ENCODE measurements around the gene PDS5B. TPM values are rescaled to one million over a fixed set of nuclear protein-coding genes. Genes with fewer than 3 reads are reported as not detected.

Gene PDS5B
- total and polyA plus RNA-seq, 2 experiments from 2014 or later, result 13.4 to 14.2 TPM

DNA sequence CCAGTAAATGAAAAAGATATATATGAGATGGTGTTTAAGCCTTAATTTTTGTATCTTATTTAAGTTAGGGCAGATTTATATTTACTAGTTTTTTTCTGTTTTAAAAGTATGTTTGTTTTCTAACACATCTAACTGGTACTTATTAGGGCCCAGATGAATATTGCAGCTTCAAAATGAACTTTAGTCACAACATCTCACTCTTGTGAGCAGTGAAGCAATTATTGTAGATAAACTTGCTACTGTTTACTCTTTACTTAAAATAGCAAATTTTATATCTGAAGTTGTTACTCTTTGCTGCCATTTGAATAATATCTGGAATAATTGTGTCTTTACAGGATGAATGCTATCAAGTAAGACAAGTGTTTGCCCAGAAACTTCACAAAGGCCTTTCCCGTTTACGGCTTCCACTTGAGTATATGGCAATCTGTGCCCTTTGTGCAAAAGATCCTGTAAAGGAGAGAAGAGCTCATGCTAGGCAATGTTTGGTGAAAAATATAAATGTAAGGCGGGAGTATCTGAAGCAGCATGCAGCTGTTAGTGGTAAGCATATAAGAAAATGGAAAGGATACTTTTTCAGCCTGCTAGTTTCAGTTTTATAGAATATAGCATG, 166.8 kb downstream of the PDS5B start:
- Histone ChIP-seq H3K4me3 (no peak overlapping the region), H3K9me3 (ENCODE audit: low read depth) (no peaks in the 10 kb centered on the region), H3K79me2 (ENCODE audit: insufficient read depth) (no peaks in the 10 kb centered on the region), H3F3A (ENCODE audit: insufficient read depth) (no peaks in the 10 kb centered on the region), H4K20me1 (ENCODE audit: insufficient read depth) (no peaks in the 10 kb centered on the region), H2AFZ (no peak overlapping the region), H3K9ac (no peak overlapping the region), H3K27me3 (replicated peaks; ENCODE audit: insufficient read depth) (no peaks in the 10 kb centered on the region), H3K9me2 (ENCODE audit: insufficient read depth) (no peaks in the 10 kb centered on the region), H3K36me3 (ENCODE audit: low read depth) (peaks cover 18% of the 10 kb centered on the region), H3K27ac (no peak overlapping the region), H3K4me1 (ENCODE audit: insufficient read depth) (no peaks in the 10 kb centered on the region), H3K4me2 (ENCODE audit: unreplicated experiment) (no peak overlapping the region)
- DNase-seq, result no peak
- TF ChIP-seq EZH2phosphoT487 (IDR thresholded peaks at IDR 0.05; ENCODE audit: insufficient read depth, low read depth) (no peak), EZH2 (IDR thresholded peaks at IDR 0.05; ENCODE audit: insufficient read depth, poor library complexity, severe bottlenecking) (no peak)
- WGBS, 2 experiments (ENCODE audit: low coverage in 1 of 2, low lambda C conversion rate in 2 of 2, missing lambda C conversion rate in 2 of 2), result 97 to 100% methylated on average over 3 of the region's 3 CpGs
- in situ Hi-C loops (cut with MboI), result no loop called here

GRCh38 chr13:32754179-32754578, 167.9 kb downstream of the PDS5B start:
- H3K27me3 ChIP-seq (replicated peaks; ENCODE audit: insufficient read depth), result no peaks in the 10 kb centered on the region
- no peak for DNase-seq
- no peak overlapping the region for H3K4me3 ChIP-seq
- no peaks in the 10 kb centered on the region for H4K20me1 ChIP-seq (ENCODE audit: insufficient read depth)
- H3K9ac ChIP-seq, result no peak overlapping the region
- peaks cover 26% of the 10 kb centered on the region for H3K36me3 ChIP-seq (ENCODE audit: low read depth)
- in situ Hi-C loops (cut with MboI), result no loop called here
- 96 to 100% methylated on average over 1 of the region's 1 CpG for WGBS, 2 experiments (ENCODE audit: low coverage in 1 of 2, low lambda C conversion rate in 2 of 2, missing lambda C conversion rate in 2 of 2)
- H3K4me2 ChIP-seq (ENCODE audit: unreplicated experiment), result no peak overlapping the region
- no peaks in the 10 kb centered on the region for H3F3A ChIP-seq (ENCODE audit: insufficient read depth)
- no peaks in the 10 kb centered on the region for H3K9me3 ChIP-seq (ENCODE audit: low read depth)
- H3K27ac ChIP-seq, result no peak overlapping the region
- no peaks in the 10 kb centered on the region for H3K4me1 ChIP-seq (ENCODE audit: insufficient read depth)
- H3K9me2 ChIP-seq (ENCODE audit: insufficient read depth), result no peaks in the 10 kb centered on the region
- no peak overlapping the region for H2AFZ ChIP-seq
- no peaks in the 10 kb centered on the region for H3K79me2 ChIP-seq (ENCODE audit: insufficient read depth)
- TF ChIP-seq EZH2 (IDR thresholded peaks at IDR 0.05; ENCODE audit: insufficient read depth, poor library complexity, severe bottlenecking) (no peak), EZH2phosphoT487 (IDR thresholded peaks at IDR 0.05; ENCODE audit: insufficient read depth, low read depth) (no peak)

GRCh38 chr13:32759152-32759551, 172.9 kb downstream of the PDS5B start:
- Histone ChIP-seq H3K9me3 (ENCODE audit: low read depth) (no peaks in the 10 kb centered on the region), H3K4me1 (ENCODE audit: insufficient read depth) (no peaks in the 10 kb centered on the region), H3K27me3 (replicated peaks; ENCODE audit: insufficient read depth) (no peaks in the 10 kb centered on the region), H3K9ac (no peak overlapping the region), H3K4me2 (ENCODE audit: unreplicated experiment) (no peak overlapping the region), H4K20me1 (ENCODE audit: insufficient read depth) (no peaks in the 10 kb centered on the region), H3F3A (ENCODE audit: insufficient read depth) (no peaks in the 10 kb centered on the region), H3K79me2 (ENCODE audit: insufficient read depth) (no peaks in the 10 kb centered on the region), H3K4me3 (no peak overlapping the region), H3K36me3 (ENCODE audit: low read depth) (peaks cover 39% of the 10 kb centered on the region), H2AFZ (no peak overlapping the region), H3K27ac (no peak overlapping the region), H3K9me2 (ENCODE audit: insufficient read depth) (no peaks in the 10 kb centered on the region; the same call in 1 of the 2 replicates)
- WGBS, 2 experiments (ENCODE audit: low coverage in 1 of 2, low lambda C conversion rate in 2 of 2, missing lambda C conversion rate in 2 of 2), result 80 to 88% methylated on average over 2 of the region's 2 CpGs
- in situ Hi-C loops (cut with MboI), result no loop called here
- no peak for DNase-seq
- TF ChIP-seq EZH2 (IDR thresholded peaks at IDR 0.05; ENCODE audit: insufficient read depth, poor library complexity, severe bottlenecking) (no peak), EZH2phosphoT487 (IDR thresholded peaks at IDR 0.05; ENCODE audit: insufficient read depth, low read depth) (no peak)

GRCh38 chr13:32761472-32761871, 175.2 kb downstream of the PDS5B start:
- Histone ChIP-seq H3K4me3 (no peak overlapping the region), H3K9ac (no peak overlapping the region), H3K9me3 (ENCODE audit: low read depth) (no peaks in the 10 kb centered on the region), H3K27me3 (replicated peaks; ENCODE audit: insufficient read depth) (no peaks in the 10 kb centered on the region), H3F3A (ENCODE audit: insufficient read depth) (no peaks in the 10 kb centered on the region), H3K27ac (no peak overlapping the region), H3K4me2 (ENCODE audit: unreplicated experiment) (no peak overlapping the region), H3K4me1 (ENCODE audit: insufficient read depth) (no peaks in the 10 kb centered on the region), H4K20me1 (ENCODE audit: insufficient read depth) (no peaks in the 10 kb centered on the region), H3K36me3 (ENCODE audit: low read depth) (peaks cover 39% of the 10 kb centered on the region), H2AFZ (no peak overlapping the region), H3K79me2 (ENCODE audit: insufficient read depth) (no peaks in the 10 kb centered on the region), H3K9me2 (ENCODE audit: insufficient read depth) (no peaks in the 10 kb centered on the region; the same call in 1 of the 2 replicates)
- in situ Hi-C loops (cut with MboI), result no loop called here
- no peak for DNase-seq
- TF ChIP-seq EZH2 (IDR thresholded peaks at IDR 0.05; ENCODE audit: insufficient read depth, poor library complexity, severe bottlenecking), result no peak
- TF ChIP-seq EZH2phosphoT487 (IDR thresholded peaks at IDR 0.05; ENCODE audit: insufficient read depth, low read depth), result no peak
- 100% methylated on average over 2 of the region's 2 CpGs for WGBS, 2 experiments (ENCODE audit: low coverage in 1 of 2, low lambda C conversion rate in 2 of 2, missing lambda C conversion rate in 2 of 2)

DNA sequence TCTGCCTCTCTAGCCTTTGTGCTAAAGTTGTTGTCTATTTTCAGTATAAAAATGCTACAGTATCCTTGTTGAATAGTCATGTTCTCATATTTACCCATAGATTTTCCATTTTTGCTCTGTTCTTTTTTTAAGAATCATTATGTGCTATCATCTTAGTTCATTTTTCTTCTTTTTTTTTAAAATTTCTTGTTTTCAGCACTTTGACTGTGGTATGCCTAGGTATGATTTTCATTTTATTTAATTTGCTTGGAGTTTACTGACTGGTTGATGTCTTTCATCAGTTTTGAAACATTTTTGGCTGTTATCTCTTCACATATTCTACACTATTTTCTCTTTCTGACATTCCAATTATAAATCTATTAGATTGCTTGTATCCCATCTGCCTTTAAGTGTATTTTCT, 192.9 kb downstream of the PDS5B start:
- no peak overlapping the region for H3K4me3 ChIP-seq
- H3K9me2 ChIP-seq (ENCODE audit: insufficient read depth), result no peaks in the 10 kb centered on the region
- no peaks in the 10 kb centered on the region for H3K79me2 ChIP-seq (ENCODE audit: insufficient read depth)
- no peaks in the 10 kb centered on the region for H3K9me3 ChIP-seq (ENCODE audit: low read depth)
- H3K27me3 ChIP-seq (replicated peaks; ENCODE audit: insufficient read depth), result no peaks in the 10 kb centered on the region
- H3F3A ChIP-seq (ENCODE audit: insufficient read depth), result peaks cover 7% of the 10 kb centered on the region; the same call in 1 of the 2 replicates
- H3K4me2 ChIP-seq (ENCODE audit: unreplicated experiment), result no peak overlapping the region
- no peak overlapping the region for H2AFZ ChIP-seq
- no peaks in the 10 kb centered on the region; the same call in 1 of the 2 replicates for H3K36me3 ChIP-seq (ENCODE audit: low read depth)
- H3K9ac ChIP-seq, result no peak overlapping the region
- H3K4me1 ChIP-seq (ENCODE audit: insufficient read depth), result peaks cover 26% of the 10 kb centered on the region
- TF ChIP-seq EZH2phosphoT487 (IDR thresholded peaks at IDR 0.05; ENCODE audit: insufficient read depth, low read depth), result no peak
- TF ChIP-seq EZH2 (IDR thresholded peaks at IDR 0.05; ENCODE audit: insufficient read depth, poor library complexity, severe bottlenecking), result no peak
- in situ Hi-C loops (cut with MboI), result no loop called here
- H4K20me1 ChIP-seq (ENCODE audit: insufficient read depth), result no peaks in the 10 kb centered on the region
- DNase-seq, result no peak
- H3K27ac ChIP-seq, result no peak overlapping the region
